DOHH2 (cell line): Measurements from ENCODE around the gene GNAS-AS1.

Experiments used
- CTCF ChIP-seq: fragments of 200-600 bp; sonication (generic); IDR thresholded peaks from one replicate; pipeline ENCODE4 v1.5.1; 2014; ENCODE audit warnings: antibody characterized with exemption, mild to moderate bottlenecking, low read depth, low read length; ENCODE audit not compliant: poor library complexity, severe bottlenecking
- EZH2phosphoT487 ChIP-seq: fragments of 200-600 bp; sonication (generic); IDR thresholded peaks from 2 replicates; pipeline ENCODE4 v1.6.1; 2017; ENCODE audit warnings: borderline replicate concordance, mild to moderate bottlenecking, antibody characterized with exemption, low read length, moderate library complexity, mixed read lengths

GRCh38 chr20:58836616-58837204, 14.0 kb downstream of the GNAS-AS1 start:
- TF ChIP-seq CTCF = no peak
- TF ChIP-seq EZH2phosphoT487 = no peak
